Loucy (cell line): Measurements from ENCODE around the gene B3GLCT.

Experiments used
- H2AFZ ChIP-seq: fragments of 200-600 bp; sonication (generic); 2 replicates; pipeline ENCODE4 v1.6.0; 2016; ENCODE audit warnings: antibody characterized with exemption, mild to moderate bottlenecking, low read length, moderate library complexity
- H3F3A ChIP-seq: fragments of 200-600 bp; 2 replicates; pipeline ENCODE4 v1.6.0; 2016; ENCODE audit warnings: antibody characterized with exemption, low read depth, mild to moderate bottlenecking
- H3K27me3 ChIP-seq: fragments of 200-600 bp; sonication (generic); 2 replicates; pipeline ENCODE4 v1.6.1; 2014; ENCODE audit warnings: low read length, mild to moderate bottlenecking; ENCODE audit not compliant: insufficient read depth, poor library complexity, severe bottlenecking
- H3K36me3 ChIP-seq: fragments of 200-600 bp; sonication (generic); 2 replicates; pipeline ENCODE4 v1.6.1; 2016; ENCODE audit warnings: low read length; ENCODE audit not compliant: insufficient read depth
- H3K4me1 ChIP-seq: fragments of 200-600 bp; sonication (generic); 2 replicates; pipeline ENCODE4 v1.5.1; 2014; ENCODE audit warnings: low read length, mild to moderate bottlenecking; ENCODE audit not compliant: insufficient read depth, poor library complexity, severe bottlenecking
- H3K4me2 ChIP-seq: fragments of 200-600 bp; sonication (generic); 2 replicates; pipeline ENCODE4 v1.6.0; 2014; ENCODE audit warnings: antibody characterized with exemption, low read length, low read depth, mild to moderate bottlenecking; ENCODE audit not compliant: poor library complexity, severe bottlenecking
- H3K4me3 ChIP-seq: fragments of 200-600 bp; sonication (generic); 2 replicates; pipeline ENCODE4 v1.5.1; 2014; ENCODE audit warnings: low read length, mild to moderate bottlenecking, mixed read lengths; ENCODE audit not compliant: poor library complexity, severe bottlenecking
- H3K79me2 ChIP-seq: fragments of 200-600 bp; sonication (generic); 2 replicates; pipeline ENCODE4 v1.6.1; 2014; ENCODE audit warnings: low read length; ENCODE audit not compliant: insufficient read depth
- H3K9ac ChIP-seq: fragments of 200-600 bp; sonication (generic); 2 replicates; pipeline ENCODE4 v1.6.0; 2014; ENCODE audit warnings: mild to moderate bottlenecking, low read depth, low read length, moderate library complexity; ENCODE audit not compliant: poor library complexity, severe bottlenecking
- H3K9me2 ChIP-seq: fragments of 200-600 bp; sonication (generic); replicated peaks from 2 replicates; pipeline ENCODE4 v1.6.1; 2016; ENCODE audit warnings: low read depth, low read length, mixed read lengths
- H3K9me3 ChIP-seq: fragments of 200-600 bp; sonication (generic); 2 replicates; pipeline ENCODE4 v1.6.1; 2014; ENCODE audit warnings: mild to moderate bottlenecking, antibody characterized with exemption, low read length, low read depth; ENCODE audit not compliant: insufficient read depth
- H4K20me1 ChIP-seq: fragments of 200-600 bp; sonication (generic); 2 replicates; pipeline ENCODE4 v1.6.0; 2014; ENCODE audit warnings: antibody characterized with exemption, low read length, mild to moderate bottlenecking; ENCODE audit not compliant: insufficient read depth, poor library complexity, severe bottlenecking
- CTCF ChIP-seq: fragments of 200-600 bp; sonication (generic); conservative IDR thresholded peaks from 2 replicates; pipeline ENCODE4 v1.5.1; 2014; ENCODE audit warnings: mild to moderate bottlenecking, antibody characterized with exemption, low read length
- EZH2phosphoT487 ChIP-seq: fragments of 200-600 bp; IDR thresholded peaks from 2 replicates; pipeline ENCODE4 v1.6.1; 2018; ENCODE audit warnings: antibody characterized with exemption, mild to moderate bottlenecking, moderate library complexity, borderline replicate concordance

B3GLCT gene

GRCh38 chr13:31184981-31185645 is 14.7 kb upstream of the B3GLCT start:
- Histone ChIP-seq H3K9ac (no peak overlapping the region), H2AFZ (no peak overlapping the region), H3F3A (no peaks in the 10 kb centered on the region), H3K79me2 (no peaks in the 10 kb centered on the region), H3K9me3 (no peaks in the 10 kb centered on the region), H3K4me2 (no peak overlapping the region), H3K4me3 (no peak overlapping the region), H3K4me1 (no peaks in the 10 kb centered on the region), H3K27me3 (no peaks in the 10 kb centered on the region), H4K20me1 (no peaks in the 10 kb centered on the region), H3K36me3 (no peaks in the 10 kb centered on the region), H3K9me2 (no peaks in the 10 kb centered on the region)
- TF ChIP-seq CTCF (no peak), EZH2phosphoT487 (no peak)

- no peaks in the 10 kb centered on the region for H4K20me1 ChIP-seq
- no peaks in the 10 kb centered on the region for H3K79me2 ChIP-seq
- no peaks in the 10 kb centered on the region for H3K27me3 ChIP-seq
- H3K4me2 ChIP-seq: no peak overlapping the region
- H3F3A ChIP-seq: no peaks in the 10 kb centered on the region
- H3K4me1 ChIP-seq: no peaks in the 10 kb centered on the region
- no peaks in the 10 kb centered on the region for H3K9me2 ChIP-seq
- H3K9ac ChIP-seq: no peak overlapping the region
- H3K36me3 ChIP-seq: no peaks in the 10 kb centered on the region
- no peak overlapping the region for H2AFZ ChIP-seq
- no peak for TF ChIP-seq EZH2phosphoT487
- TF ChIP-seq CTCF: no peak
- no peaks in the 10 kb centered on the region for H3K9me3 ChIP-seq
- no peak overlapping the region for H3K4me3 ChIP-seq
These were observed 8.0 kb upstream of the B3GLCT start for GRCh38 chr13:31191748-31192147.

- H3K79me2 ChIP-seq: no peaks in the 10 kb centered on the region
- H3K36me3 ChIP-seq: no peaks in the 10 kb centered on the region
- no peaks in the 10 kb centered on the region for H3K9me2 ChIP-seq
- no peaks in the 10 kb centered on the region for H3K4me1 ChIP-seq
- no peaks in the 10 kb centered on the region for H3F3A ChIP-seq
- no peak overlapping the region for H3K9ac ChIP-seq
- no peaks in the 10 kb centered on the region for H3K9me3 ChIP-seq
- H3K4me3 ChIP-seq: no peak overlapping the region
- no peaks in the 10 kb centered on the region for H3K27me3 ChIP-seq
- TF ChIP-seq CTCF: no peak
- no peaks in the 10 kb centered on the region for H4K20me1 ChIP-seq
- H2AFZ ChIP-seq: no peak overlapping the region
- H3K4me2 ChIP-seq: no peak overlapping the region
These were observed 7.5 kb upstream of the B3GLCT start for GRCh38 chr13:31192306-31192705.
